ENCODE measurements around the gene GABRB3.

Gene GABRB3

DNA sequence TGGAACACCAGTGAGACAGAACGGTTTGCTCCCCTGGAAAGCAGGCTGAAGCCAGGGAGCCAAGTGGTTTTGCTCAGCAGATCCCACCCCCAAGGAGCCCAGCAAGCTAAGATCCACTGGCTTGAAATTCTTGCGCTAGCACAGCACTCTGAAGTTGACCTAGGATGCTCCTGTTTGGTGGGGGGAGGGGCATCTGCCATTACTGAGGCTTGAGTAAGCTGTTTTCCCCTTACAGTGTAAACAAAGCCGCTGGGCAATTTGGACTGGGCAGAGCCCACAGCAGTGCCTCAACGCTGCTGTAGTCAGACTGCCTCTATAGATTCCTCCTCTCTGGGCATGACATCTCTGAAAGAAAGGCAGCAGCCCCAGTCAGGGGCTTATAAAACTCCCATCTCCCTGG is 241.4 kb downstream of the GABRB3 start:
- no peak for DNase-seq

DNA sequence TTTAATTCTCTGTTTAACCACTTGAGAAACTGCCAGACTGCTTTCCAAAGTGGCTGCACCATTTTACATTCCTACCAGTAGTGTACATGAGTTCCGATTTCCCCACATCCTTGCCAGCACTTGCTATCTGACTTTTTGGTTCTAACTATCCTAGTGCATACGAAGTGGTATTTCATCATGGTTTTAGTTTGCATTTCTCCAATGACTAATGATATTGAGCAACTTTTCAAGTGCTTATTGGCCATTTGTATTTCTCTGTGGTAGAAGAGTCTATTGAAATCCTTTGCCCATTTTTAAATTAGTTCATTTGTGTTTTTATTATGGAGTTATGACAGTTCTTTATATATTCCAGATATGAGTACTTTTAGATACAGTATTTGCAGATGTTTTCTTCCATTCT is 247.8 kb downstream of the GABRB3 start:
- DNase-seq = no peak

- DNase-seq = no peak
These were observed 251.1 kb downstream of the GABRB3 start for GRCh38 chr15:26521691-26522198.

DNA sequence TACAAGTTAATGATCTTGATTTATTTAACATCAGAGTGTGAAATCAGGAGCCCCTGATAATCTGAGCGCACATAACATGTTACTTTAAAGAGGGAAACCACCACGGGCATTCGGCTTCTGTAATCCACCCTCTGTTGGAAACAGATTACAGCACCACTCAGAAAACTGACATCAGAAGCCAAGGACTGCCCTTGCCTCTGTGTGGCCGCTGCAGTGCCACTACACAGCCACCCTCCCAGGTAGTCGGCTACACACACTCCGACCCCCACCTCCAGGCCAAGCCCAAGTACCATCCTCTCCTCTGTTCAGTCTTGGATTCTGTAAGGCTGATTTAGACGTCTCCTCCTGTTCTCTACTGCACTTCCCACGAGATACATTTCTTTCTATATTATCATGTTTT is 251.7 kb downstream of the GABRB3 start:
- no peak for DNase-seq

DNA sequence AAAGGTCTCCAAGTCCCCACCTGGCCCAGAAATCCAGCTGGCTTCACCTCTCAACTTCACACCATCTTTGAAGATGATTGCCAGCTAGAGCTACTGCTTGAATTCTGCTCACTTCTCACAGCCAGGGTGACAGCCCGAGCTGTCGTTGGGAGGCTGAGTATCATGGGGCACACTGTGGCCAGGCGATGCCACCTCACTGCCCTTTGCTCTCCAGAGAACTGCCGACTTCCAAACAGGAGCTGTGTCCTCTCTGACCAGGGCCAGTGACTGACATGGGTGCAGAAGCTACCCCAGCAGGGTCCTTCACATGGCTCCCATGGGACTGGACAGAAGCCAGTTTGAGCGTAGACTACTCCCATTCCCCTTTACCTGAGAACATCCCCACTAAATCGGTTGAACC is 254.0 kb downstream of the GABRB3 start:
- DNase-seq = no peak

DNA sequence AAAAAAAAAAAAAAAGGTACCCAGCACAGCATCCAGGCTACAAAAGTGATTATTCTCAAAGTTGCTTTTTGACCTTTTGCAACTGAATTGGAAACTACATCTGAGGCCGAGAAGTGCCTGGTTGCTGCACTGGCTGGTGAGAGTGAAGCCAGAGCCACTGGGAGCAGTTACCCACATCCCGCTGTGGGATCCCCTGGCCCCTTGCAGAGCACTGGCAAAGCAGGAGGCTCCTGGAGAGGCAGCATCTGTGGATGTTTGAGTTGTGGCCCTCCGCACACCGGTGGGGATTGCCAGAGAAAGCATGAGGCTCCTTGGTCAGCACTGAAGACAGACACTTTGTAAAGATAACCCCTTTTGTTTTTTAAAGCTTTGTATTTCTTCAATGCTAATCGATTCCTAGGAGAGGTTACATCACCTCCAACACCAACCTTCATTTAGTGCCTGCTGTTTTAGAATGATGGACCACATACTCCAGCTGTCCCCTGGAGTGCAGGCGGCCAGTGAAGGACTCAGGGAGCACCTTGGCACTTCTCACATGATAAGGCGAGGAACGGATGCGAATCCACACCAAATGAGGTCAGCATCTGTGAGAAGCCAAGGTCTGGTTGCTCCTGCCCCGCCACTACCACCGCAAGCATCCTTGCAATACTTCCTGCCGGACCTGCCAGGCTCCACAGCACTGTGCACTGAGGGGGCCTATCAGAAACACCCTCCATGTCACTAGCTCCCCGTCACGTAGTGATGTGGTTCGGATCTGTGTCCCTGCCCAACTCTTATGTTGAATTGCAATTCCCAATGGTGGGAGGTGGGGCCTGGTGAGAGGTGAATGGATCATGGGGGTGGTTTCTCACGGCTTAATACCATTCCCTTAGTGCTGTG is 256.5 kb downstream of the GABRB3 start:
- DNase-seq = no peak

DNA sequence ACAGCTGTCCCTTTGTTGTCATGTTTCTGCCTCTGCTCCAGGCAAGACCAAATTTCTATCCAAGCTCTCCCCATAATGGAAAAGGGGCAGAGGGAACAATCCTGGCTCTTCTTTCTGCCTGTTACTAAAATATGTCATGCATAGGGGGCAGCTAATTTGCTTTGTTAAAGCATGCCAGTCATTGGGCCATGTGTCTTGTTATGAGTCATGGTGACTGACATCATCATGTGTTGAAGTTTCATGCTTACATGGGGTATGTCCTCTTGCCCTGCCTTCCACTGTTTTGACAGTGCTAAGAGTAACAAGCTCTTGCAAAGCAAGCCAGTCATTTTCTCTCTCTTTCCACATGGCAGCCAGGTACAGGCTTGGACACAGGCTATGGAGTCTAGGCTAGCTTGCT is 268.9 kb downstream of the GABRB3 start:
- no peak for DNase-seq
